Astrocyte of the cerebellum (primary cell): ENCODE data around the gene BICRAL.

Experiments
- DNase-seq: peaks from one replicate; pipeline ENCODE4 v3.0.0-alpha.2; 2011; ENCODE audit warnings: low read depth
- H3K4me3 ChIP-seq: 2 replicates; pipeline ENCODE4 v1.5.1; 2011; ENCODE audit warnings: mild to moderate bottlenecking, low read depth, low read length, moderate library complexity
- in situ Hi-C: cut with HindIII; loops from 2 replicates; pipeline ENCODE4 v1.10.0; 2017; ENCODE audit warnings: low sequenced_read_pairs
- TF ChIP-seq, protein P1 (sequence below): IDR thresholded peaks from 2 replicates; pipeline ENCODE4 v1.5.1; 2012; ENCODE audit warnings: low read length, low read depth, moderate library complexity, mild to moderate bottlenecking; ENCODE audit errors: missing control alignments

BICRAL gene

GRCh38 chr6:42751055-42751454 is 30.8 kb upstream of the BICRAL start:
- no peak for DNase-seq
- H3K4me3 ChIP-seq = no peak overlapping the region
- in situ Hi-C loops = no loop called here
- TF ChIP-seq, protein P1, sequence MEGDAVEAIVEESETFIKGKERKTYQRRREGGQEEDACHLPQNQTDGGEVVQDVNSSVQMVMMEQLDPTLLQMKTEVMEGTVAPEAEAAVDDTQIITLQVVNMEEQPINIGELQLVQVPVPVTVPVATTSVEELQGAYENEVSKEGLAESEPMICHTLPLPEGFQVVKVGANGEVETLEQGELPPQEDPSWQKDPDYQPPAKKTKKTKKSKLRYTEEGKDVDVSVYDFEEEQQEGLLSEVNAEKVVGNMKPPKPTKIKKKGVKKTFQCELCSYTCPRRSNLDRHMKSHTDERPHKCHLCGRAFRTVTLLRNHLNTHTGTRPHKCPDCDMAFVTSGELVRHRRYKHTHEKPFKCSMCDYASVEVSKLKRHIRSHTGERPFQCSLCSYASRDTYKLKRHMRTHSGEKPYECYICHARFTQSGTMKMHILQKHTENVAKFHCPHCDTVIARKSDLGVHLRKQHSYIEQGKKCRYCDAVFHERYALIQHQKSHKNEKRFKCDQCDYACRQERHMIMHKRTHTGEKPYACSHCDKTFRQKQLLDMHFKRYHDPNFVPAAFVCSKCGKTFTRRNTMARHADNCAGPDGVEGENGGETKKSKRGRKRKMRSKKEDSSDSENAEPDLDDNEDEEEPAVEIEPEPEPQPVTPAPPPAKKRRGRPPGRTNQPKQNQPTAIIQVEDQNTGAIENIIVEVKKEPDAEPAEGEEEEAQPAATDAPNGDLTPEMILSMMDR = no peak

DNA sequence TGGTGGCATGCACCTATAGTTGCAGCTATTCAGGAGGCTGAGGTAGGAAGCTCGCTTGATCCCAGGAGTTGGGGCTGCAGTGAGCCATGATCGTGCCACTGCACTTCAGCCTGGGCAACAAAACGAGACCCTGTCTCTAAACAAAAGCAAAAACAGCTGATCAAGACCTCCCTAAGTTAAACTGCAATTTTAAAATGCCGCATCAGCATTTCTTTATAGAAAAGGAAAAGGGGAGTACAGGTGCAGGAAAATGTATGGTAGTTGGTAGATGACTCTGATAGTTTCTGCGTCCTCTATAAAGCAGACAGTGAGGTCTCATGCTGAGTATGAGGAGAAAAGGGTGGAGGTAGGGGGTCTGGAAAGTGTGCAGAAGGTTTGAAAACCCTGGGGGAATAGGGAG is 27.1 kb upstream of the BICRAL start:
- in situ Hi-C loops = no loop called here

GRCh38 chr6:42756722-42757121 is 25.1 kb upstream of the BICRAL start:
- no peak for DNase-seq
- TF ChIP-seq, protein P1 = no peak
- in situ Hi-C loops = no loop called here
- no peak overlapping the region for H3K4me3 ChIP-seq

More for the DNA sequence above, 27.1 kb upstream of the BICRAL start:
- no peak for DNase-seq
- TF ChIP-seq, protein P1 = no peak
- no peak overlapping the region for H3K4me3 ChIP-seq

DNA sequence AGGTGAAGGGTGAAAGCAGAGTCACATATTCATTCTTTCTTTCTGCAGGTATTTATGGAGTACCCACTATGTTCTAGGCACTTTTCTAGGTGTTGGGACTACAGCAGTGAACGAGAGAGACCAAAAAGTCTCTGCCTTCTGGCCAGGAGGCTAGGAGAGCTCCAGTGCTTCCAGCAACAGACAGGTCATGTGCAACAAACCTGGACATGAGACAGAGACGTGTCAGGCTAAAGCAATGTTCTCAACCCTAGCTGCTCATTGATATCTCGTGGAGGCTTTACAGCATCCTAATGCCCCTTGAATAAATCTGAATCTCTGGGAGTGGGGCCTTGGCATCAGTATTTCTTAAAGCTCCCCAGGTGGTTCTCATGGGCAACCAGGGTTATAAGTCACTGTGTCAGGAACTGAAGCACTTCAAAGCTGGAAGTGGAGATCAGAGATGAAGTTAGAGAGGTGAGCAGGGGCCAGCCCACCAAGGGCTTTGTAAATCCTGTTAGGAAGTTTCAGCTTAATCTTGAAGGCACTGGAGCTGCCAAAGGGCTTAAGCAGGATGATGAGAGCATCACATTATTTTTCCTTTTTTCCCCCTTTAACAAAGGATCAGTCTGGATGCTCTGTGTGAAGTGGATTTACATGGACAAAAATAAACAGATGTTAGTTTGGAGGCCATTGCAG is 23.0 kb upstream of the BICRAL start:
- no peak overlapping the region for H3K4me3 ChIP-seq
- DNase-seq = no peak
- in situ Hi-C loops = no loop called here
- TF ChIP-seq, protein P1 = no peak

DNA sequence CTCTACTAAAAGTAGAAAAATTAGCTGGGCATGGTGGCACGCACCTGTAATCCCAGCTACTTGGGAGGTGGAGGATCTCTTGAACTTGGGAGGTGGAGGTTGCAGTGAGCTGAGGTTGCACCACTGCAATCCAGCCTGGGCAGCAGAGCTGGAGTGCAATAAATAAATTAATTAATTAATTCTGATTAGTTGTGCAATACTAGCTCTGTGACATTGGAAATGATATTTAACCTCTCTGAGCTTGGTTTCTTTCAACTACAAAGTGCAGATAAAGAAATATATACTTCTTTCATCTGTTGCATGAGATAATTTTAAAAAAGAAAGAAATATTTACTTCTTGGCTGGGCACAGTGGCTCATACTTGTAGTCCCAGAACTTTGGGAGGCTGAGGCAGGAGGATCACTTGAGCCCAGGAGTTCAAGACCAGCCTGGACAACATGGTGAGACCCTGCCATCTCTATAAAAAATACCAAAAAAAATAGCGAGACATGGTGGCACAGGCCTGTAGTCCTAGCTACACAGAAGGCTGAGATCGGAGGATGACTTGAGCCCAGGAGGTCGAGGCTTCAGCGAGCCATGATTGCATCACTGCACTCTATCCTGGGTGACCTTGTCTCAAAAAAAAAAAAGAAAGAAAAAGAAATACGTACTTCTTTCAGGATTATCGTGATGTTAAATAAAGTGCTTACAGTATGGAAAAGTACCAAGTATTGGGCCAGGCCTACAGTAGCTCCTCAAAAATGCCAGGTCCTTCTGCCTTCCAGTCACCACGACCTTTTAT is 20.4 kb upstream of the BICRAL start:
- TF ChIP-seq, protein P1 = no peak
- in situ Hi-C loops = no loop called here
- no peak overlapping the region for H3K4me3 ChIP-seq
- no peak for DNase-seq

GRCh38 chr6:42762426-42762859 is 19.4 kb upstream of the BICRAL start:
- DNase-seq = no peak
- in situ Hi-C loops = no loop called here
- TF ChIP-seq, protein P1 = no peak
- H3K4me3 ChIP-seq = no peak overlapping the region
